Esophagus muscularis mucosa (tissue), 3 donors: ENCODE data around the gene RAMACL.

Experiments used
- CTCF ChIP-seq, 3 experiments: fragments of 200-600 bp in 2 of 3; fragments of 450-650 bp in 1 of 3; sonication (generic) in 2 of 3; IDR thresholded peaks; one replicate each; pipeline ENCODE4 v1.5.1; 2017 to 2019; ENCODE audit warnings: antibody characterized with exemption in 3 of 3, mild to moderate bottlenecking in 2 of 3, moderate library complexity in 1 of 3
- POLR2A ChIP-seq: fragments of 450-650 bp; IDR thresholded peaks from one replicate; pipeline ENCODE4 v1.6.1; 2017; ENCODE audit warnings: antibody characterized with exemption, moderate library complexity, mild to moderate bottlenecking, low read depth
- POLR2AphosphoS5 ChIP-seq, 2 donors: sonication (generic); formaldehyde crosslinking; IDR thresholded peaks; one replicate each; pipeline ENCODE4 v1.6.1; 2017; ENCODE audit warnings: antibody characterized with exemption in 2 of 2

GRCh38 chr6:166595061-166595780 lies 8.7 kb upstream of the RAMACL start:
- TF ChIP-seq POLR2AphosphoS5 (IDR thresholded peaks at IDR 0.05) (peak in 1 of 2 donors; percentile 54), CTCF (IDR thresholded peaks at IDR 0.05) (no peak), POLR2A (no peak)
